ENCODE results near the gene TCF7L2.

TCF7L2 gene

GRCh38 chr10:113023017-113023416 lies 73.0 kb downstream of the TCF7L2 start:
- DNase-seq, result no peak
- no peaks in the 10 kb centered on the region for H3K9me3 ChIP-seq (ENCODE audit: severe bottlenecking)
- H3K36me3 ChIP-seq, result no peaks in the 10 kb centered on the region
- no peak overlapping the region for H3K27ac ChIP-seq
- H3K27me3 ChIP-seq (ENCODE audit: insufficient read depth, low read depth, severe bottlenecking), result no peaks in the 10 kb centered on the region
- TF ChIP-seq, protein P1, sequence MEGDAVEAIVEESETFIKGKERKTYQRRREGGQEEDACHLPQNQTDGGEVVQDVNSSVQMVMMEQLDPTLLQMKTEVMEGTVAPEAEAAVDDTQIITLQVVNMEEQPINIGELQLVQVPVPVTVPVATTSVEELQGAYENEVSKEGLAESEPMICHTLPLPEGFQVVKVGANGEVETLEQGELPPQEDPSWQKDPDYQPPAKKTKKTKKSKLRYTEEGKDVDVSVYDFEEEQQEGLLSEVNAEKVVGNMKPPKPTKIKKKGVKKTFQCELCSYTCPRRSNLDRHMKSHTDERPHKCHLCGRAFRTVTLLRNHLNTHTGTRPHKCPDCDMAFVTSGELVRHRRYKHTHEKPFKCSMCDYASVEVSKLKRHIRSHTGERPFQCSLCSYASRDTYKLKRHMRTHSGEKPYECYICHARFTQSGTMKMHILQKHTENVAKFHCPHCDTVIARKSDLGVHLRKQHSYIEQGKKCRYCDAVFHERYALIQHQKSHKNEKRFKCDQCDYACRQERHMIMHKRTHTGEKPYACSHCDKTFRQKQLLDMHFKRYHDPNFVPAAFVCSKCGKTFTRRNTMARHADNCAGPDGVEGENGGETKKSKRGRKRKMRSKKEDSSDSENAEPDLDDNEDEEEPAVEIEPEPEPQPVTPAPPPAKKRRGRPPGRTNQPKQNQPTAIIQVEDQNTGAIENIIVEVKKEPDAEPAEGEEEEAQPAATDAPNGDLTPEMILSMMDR (IDR thresholded peaks at IDR 0.05; ENCODE audit: low read depth, low read length), result no peak
- H3K4me3 ChIP-seq (ENCODE audit: low read depth, low read length), result no peak overlapping the region

DNA sequence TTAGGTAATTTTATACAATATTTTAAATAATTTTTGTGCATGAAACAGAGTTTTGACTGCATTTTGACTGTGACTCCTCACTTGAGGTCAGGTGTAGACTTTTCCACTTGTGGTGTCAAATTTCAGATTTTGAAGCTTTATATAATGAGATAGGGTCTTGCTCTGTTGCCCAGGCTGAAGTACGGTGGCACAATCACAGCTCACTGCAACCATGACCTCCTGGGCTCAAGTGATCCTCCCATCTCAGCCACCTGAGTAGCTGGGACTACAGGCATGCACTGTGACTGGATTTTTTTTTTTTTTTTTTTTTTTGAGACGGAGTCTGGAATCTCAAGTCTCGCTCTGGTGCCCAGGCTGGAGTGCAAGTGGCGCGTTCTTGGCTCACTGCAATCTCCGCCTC lies 74.9 kb downstream of the TCF7L2 start:
- Histone ChIP-seq H3K36me3 (no peaks in the 10 kb centered on the region), H3K9me3 (ENCODE audit: severe bottlenecking) (no peaks in the 10 kb centered on the region), H3K27me3 (ENCODE audit: insufficient read depth, low read depth, severe bottlenecking) (no peaks in the 10 kb centered on the region), H3K4me3 (ENCODE audit: low read depth, low read length) (no peak overlapping the region), H3K27ac (no peak overlapping the region)
- TF ChIP-seq, protein P1 (IDR thresholded peaks at IDR 0.05; ENCODE audit: low read depth, low read length), result no peak
- no peak for DNase-seq

DNA sequence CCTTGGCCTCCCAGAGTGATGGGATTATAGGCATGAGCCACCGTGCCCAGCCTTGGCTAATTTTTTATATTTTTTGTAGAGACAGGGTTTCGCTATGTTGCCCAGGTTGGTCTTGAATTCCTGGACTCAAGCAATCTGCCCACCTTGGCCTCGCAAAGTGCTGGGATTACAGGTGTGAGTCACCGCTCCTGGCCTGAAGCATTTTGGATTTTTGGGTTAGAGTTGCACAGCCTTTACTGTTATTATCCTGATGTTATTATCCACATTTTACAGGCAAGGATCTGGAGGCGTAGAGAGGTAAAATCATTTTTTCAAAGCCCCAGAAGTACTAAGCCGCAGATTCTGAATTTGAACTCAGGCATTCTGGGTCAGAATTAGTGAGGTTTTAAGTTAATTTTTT lies 75.4 kb downstream of the TCF7L2 start:
- H3K4me3 ChIP-seq (ENCODE audit: low read depth, low read length), result no peak overlapping the region
- DNase-seq, result no peak
- H3K9me3 ChIP-seq (ENCODE audit: severe bottlenecking), result no peaks in the 10 kb centered on the region
- no peak overlapping the region for H3K27ac ChIP-seq
- TF ChIP-seq, protein P1 (IDR thresholded peaks at IDR 0.05; ENCODE audit: low read depth, low read length), result no peak
- no peaks in the 10 kb centered on the region for H3K36me3 ChIP-seq
- no peaks in the 10 kb centered on the region for H3K27me3 ChIP-seq (ENCODE audit: insufficient read depth, low read depth, severe bottlenecking)

DNA sequence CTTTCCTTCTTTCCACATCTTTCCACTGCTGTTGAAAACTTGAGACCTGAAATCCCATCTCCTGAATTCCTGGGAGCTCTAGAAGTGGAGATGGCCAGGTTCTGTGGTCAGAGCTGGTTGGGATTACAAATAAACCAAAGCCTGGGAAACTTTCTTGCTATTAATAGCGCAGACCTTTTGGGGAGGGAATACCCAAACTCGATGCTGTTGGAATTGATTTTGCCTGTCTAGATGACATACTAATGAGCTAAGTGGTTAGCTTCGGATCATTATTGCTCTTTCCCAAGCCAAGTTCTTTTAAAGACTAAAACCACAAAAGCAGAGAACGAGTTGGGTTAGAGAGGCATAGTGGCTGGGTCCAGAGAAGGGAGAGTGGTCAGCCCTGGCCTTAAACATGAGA lies 76.6 kb downstream of the TCF7L2 start:
- no peak overlapping the region for H3K27ac ChIP-seq

GRCh38 chr10:113027230-113027573 lies 77.2 kb downstream of the TCF7L2 start:
- DNase-seq, result no peak
- TF ChIP-seq, protein P1 (IDR thresholded peaks at IDR 0.05; ENCODE audit: low read depth, low read length), result no peak
- H3K27me3 ChIP-seq (ENCODE audit: insufficient read depth, low read depth, severe bottlenecking), result no peaks in the 10 kb centered on the region
- H3K4me3 ChIP-seq (ENCODE audit: low read depth, low read length), result no peak overlapping the region
- no peaks in the 10 kb centered on the region for H3K36me3 ChIP-seq
- H3K27ac ChIP-seq, result peak overlapping the region; percentile 50; the same call in 1 of the 2 replicates
- H3K9me3 ChIP-seq (ENCODE audit: severe bottlenecking), result no peaks in the 10 kb centered on the region

More for the DNA sequence above, 76.6 kb downstream of the TCF7L2 start:
- TF ChIP-seq, protein P1 (IDR thresholded peaks at IDR 0.05; ENCODE audit: low read depth, low read length), result no peak
- Histone ChIP-seq H3K9me3 (ENCODE audit: severe bottlenecking) (no peaks in the 10 kb centered on the region), H3K36me3 (no peaks in the 10 kb centered on the region), H3K27me3 (ENCODE audit: insufficient read depth, low read depth, severe bottlenecking) (no peaks in the 10 kb centered on the region), H3K4me3 (ENCODE audit: low read depth, low read length) (no peak overlapping the region)
- no peak for DNase-seq

All from WERI-Rb-1 (cell line).